Prostate gland (tissue), 2 donors: ENCODE measurements around the gene GUCY2C. TPM values are rescaled to one million over a fixed set of nuclear protein-coding genes. Genes with fewer than 3 reads are reported as not detected.

Source experiments
- DNase-seq: peaks from one replicate; pipeline ENCODE4 v3.0.0-alpha.2; 2019; ENCODE audit warnings: low spot score
- H3K27ac ChIP-seq, 2 donors: fragments of 200-600 bp; sonication (generic); 2 replicates each; pipeline ENCODE4 v1.5.1; 2017 to 2019
- H3K27me3 ChIP-seq: fragments of 200-600 bp; sonication (generic); replicated peaks from 2 replicates; pipeline ENCODE4 v1.5.1; 2019; ENCODE audit not compliant: insufficient read depth
- H3K36me3 ChIP-seq, 2 donors: fragments of 200-600 bp; sonication (generic); 1 replicate in 1 of 2; 2 replicates in 1 of 2; pipeline versions ENCODE4 v1.5.1 to v1.8.1; 2017 to 2019
- H3K4me1 ChIP-seq: fragments of 200-600 bp; sonication (generic); replicated peaks from 2 replicates; pipeline ENCODE4 v1.5.1; 2019
- H3K4me3 ChIP-seq, 2 donors: fragments of 200-600 bp; sonication (generic); 2 replicates each; pipeline ENCODE4 v1.5.1; 2017 to 2019
- H3K9me3 ChIP-seq: fragments of 200-600 bp; sonication (generic); 2 replicates; pipeline ENCODE4 v1.5.1; 2017
- POLR2A ChIP-seq: fragments of 450-650 bp; IDR thresholded peaks from one replicate; pipeline ENCODE4 v1.6.1; 2016; ENCODE audit warnings: antibody characterized with exemption, mild to moderate bottlenecking
- POLR2AphosphoS5 ChIP-seq: sonication (generic); formaldehyde crosslinking; IDR thresholded peaks from one replicate; pipeline ENCODE4 v1.6.1; 2017; ENCODE audit warnings: antibody characterized with exemption
- WGBS: methylation state at CpG from one replicate; pipeline ENCODE4 v1.1.5; 2018; 5-methylcytosine and 5-hydroxymethylcytosine counted together
- intact Hi-C: fragments of 100-400 bp; cut with DNase I; formaldehyde crosslinking; loops from one replicate; pipeline ENCODE4 v1.14.2; 2022
- total RNA-seq, 2 donors: library from RNA; depleted of rRNA; stranded (reverse); fragments of >200 nt; gene quantifications; one replicate each; pipeline ENCODE4 v1.1.0, GENCODE V29; 2016
- TF ChIP-seq, protein P1 (sequence below), 4 experiments: fragments of 200-600 bp in 2 of 4; fragments of 450-650 bp in 2 of 4; sonication (generic) in 2 of 4; IDR thresholded peaks; 1 replicate in 3 of 4; 2 replicates in 1 of 4; pipeline ENCODE4 v1.5.1; 2016 to 2019; ENCODE audit warnings: antibody characterized with exemption in 4 of 4, mild to moderate bottlenecking in 2 of 4, moderate library complexity in 2 of 4

GUCY2C gene
- total RNA-seq, 2 donors from 2014 or later = 0.11 TPM; not detected in 1

DNA sequence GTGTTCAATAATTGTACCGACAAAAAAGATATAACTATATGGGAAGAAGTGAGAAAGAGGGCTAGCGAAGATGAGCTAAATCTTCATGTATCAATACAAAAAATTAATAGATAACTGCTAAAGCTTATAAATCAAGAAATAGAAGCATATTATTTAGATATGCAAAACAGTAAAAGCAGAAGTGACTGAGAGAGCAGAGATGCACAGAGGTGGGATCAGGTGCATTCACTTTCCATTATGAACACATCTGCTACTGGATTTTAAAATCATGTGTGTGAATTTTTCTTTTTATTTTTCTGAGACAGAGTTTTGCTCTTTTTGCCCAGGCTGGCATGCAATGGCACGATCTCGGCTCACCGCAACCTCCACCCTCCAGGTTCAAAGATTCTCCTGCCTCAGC, 33.4 kb downstream of the GUCY2C start:
- no peaks in the 10 kb centered on the region for H3K27me3 ChIP-seq
- no peak for DNase-seq
- TF ChIP-seq POLR2AphosphoS5 (no peak), POLR2A (no peak)
- TF ChIP-seq, protein P1, sequence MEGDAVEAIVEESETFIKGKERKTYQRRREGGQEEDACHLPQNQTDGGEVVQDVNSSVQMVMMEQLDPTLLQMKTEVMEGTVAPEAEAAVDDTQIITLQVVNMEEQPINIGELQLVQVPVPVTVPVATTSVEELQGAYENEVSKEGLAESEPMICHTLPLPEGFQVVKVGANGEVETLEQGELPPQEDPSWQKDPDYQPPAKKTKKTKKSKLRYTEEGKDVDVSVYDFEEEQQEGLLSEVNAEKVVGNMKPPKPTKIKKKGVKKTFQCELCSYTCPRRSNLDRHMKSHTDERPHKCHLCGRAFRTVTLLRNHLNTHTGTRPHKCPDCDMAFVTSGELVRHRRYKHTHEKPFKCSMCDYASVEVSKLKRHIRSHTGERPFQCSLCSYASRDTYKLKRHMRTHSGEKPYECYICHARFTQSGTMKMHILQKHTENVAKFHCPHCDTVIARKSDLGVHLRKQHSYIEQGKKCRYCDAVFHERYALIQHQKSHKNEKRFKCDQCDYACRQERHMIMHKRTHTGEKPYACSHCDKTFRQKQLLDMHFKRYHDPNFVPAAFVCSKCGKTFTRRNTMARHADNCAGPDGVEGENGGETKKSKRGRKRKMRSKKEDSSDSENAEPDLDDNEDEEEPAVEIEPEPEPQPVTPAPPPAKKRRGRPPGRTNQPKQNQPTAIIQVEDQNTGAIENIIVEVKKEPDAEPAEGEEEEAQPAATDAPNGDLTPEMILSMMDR (IDR thresholded peaks at IDR 0.05) = no peak
- H3K4me3 ChIP-seq = no peak overlapping the region
- H3K4me1 ChIP-seq = no peaks in the 10 kb centered on the region
- intact Hi-C loops = no loop called here
- H3K36me3 ChIP-seq = no peaks in the 10 kb centered on the region
- no peaks in the 10 kb centered on the region for H3K9me3 ChIP-seq
- 94% methylated on average over 5 of the region's 5 CpGs for WGBS
- H3K27ac ChIP-seq = no peak overlapping the region

DNA sequence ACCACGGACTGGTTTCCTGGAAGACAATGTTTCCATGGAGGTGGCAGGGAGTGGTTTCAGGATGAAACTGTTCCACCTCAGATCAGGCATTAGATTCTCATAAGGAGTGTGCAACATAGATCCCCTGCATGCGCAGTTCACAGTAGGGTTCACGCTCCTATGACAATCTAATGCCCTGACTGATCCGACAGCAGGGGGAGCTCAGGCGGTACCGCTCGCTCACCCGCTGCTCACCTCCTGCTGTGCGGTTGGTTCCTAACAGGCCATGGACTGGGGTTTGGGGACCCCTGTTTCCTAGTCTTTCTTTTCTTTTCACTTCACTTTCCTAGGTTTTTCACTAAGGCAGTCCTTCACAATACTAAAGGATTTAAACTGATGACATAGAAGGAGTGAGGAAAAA, 39.6 kb downstream of the GUCY2C start:
- Histone ChIP-seq H3K4me1 (no peaks in the 10 kb centered on the region), H3K9me3 (no peaks in the 10 kb centered on the region), H3K27ac (no peak overlapping the region), H3K27me3 (no peaks in the 10 kb centered on the region), H3K4me3 (no peak overlapping the region), H3K36me3 (no peaks in the 10 kb centered on the region)
- WGBS = 97% methylated on average over 9 of the region's 9 CpGs
- intact Hi-C loops = no loop called here
- no peak for DNase-seq
- TF ChIP-seq, protein P1 (IDR thresholded peaks at IDR 0.05) = no peak
- TF ChIP-seq POLR2AphosphoS5 (no peak), POLR2A (no peak)

DNA sequence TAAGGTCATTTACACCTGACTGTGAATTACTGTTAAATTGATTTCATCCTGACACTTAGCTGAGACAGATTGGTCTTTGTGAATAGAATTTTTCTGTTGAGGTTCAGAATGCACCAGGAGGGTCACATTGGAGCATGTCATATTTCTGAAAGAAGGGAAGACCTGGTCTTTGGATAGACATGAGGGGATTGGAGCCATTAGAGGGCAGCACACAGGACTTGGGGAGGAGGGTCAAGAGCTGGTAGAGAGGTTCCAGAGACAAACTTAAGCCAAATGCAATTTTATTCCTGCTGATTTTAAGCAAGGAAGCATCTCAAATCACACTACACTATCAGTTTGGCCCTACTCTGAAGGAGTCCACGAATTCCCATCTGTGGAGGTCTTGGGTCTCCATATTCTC, 41.1 kb downstream of the GUCY2C start:
- TF ChIP-seq, protein P1 (IDR thresholded peaks at IDR 0.05) = no peak
- TF ChIP-seq POLR2A = no peak
- DNase-seq = no peak
- H3K4me1 ChIP-seq = no peaks in the 10 kb centered on the region
- no peak overlapping the region for H3K4me3 ChIP-seq
- intact Hi-C loops = no loop called here
- no peaks in the 10 kb centered on the region for H3K27me3 ChIP-seq
- no peaks in the 10 kb centered on the region for H3K36me3 ChIP-seq
- no peaks in the 10 kb centered on the region for H3K9me3 ChIP-seq
- WGBS = 100% methylated on average over 1 of the region's 1 CpG
- H3K27ac ChIP-seq = no peak overlapping the region

DNA sequence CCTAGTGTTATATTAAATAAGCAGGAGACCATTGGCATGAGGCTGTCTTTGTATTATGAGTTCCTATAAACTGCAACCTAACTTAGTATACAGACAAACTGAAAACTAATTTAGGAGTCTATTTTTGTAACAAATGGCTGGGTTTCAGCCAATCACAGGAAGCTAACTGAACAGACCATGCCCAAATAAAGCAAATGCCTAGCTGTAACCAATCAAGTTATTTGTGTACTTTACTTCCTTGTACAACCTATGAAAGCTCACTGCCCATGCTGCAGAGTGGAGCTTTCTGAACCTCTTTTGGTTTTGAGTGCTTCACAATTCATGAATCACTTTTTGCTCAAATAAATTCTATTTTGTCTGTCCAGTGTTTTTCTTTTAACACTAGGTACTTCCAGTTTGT, 41.6 kb downstream of the GUCY2C start:
- Histone ChIP-seq H3K36me3 (no peaks in the 10 kb centered on the region), H3K4me1 (no peaks in the 10 kb centered on the region), H3K27me3 (no peaks in the 10 kb centered on the region), H3K27ac (no peak overlapping the region), H3K4me3 (no peak overlapping the region), H3K9me3 (no peaks in the 10 kb centered on the region)
- intact Hi-C loops = no loop called here
- TF ChIP-seq POLR2A (no peak), POLR2AphosphoS5 (no peak)
- TF ChIP-seq, protein P1 (IDR thresholded peaks at IDR 0.05) = no peak
- DNase-seq = no peak

DNA sequence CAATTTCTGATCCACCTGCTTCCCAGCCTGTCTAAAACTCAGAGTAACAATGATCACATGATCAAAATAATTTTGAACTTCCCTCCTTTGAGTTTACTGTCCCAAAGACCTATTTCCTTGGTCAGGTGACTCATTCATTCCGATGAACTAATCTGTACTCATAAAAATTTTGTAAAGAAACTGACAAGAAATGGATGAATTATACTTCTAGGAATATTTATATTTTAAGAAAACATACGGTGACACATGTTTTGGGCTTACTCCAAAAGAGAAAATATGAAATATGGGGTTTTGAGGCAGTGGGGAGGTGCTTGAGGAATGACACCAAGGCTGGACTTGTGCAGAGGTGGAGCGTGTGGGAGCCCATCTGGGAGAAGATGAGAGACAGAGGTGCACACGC, 42.0 kb downstream of the GUCY2C start:
- H3K4me3 ChIP-seq = no peak overlapping the region
- intact Hi-C loops = no loop called here
- no peaks in the 10 kb centered on the region for H3K36me3 ChIP-seq
- TF ChIP-seq POLR2AphosphoS5 (no peak), POLR2A (no peak)
- TF ChIP-seq, protein P1 (IDR thresholded peaks at IDR 0.05) = no peak
- no peaks in the 10 kb centered on the region for H3K9me3 ChIP-seq
- no peaks in the 10 kb centered on the region for H3K27me3 ChIP-seq
- 86% methylated on average over 4 of the region's 4 CpGs for WGBS
- no peak overlapping the region for H3K27ac ChIP-seq
- DNase-seq = no peak
- H3K4me1 ChIP-seq = no peaks in the 10 kb centered on the region
